Stimulated activated naive CD4-positive, alpha-beta T cell (primary cell): ENCODE results near the gene WBP1L.
"Not testable (repeated sequence)": the region's sequence is repeated elsewhere in the genome, so short reads cannot be mapped to it uniquely, and the experiment has no call there.

ENCODE experiments used
- DNase-seq, 6 experiments: peaks; one replicate each; lab custom pipeline; 2025; lab: John Stamatoyannopoulos, UW

WBP1L gene

GRCh38 chr10:102758933-102759262 is 15.2 kb downstream of the WBP1L start:
- DNase-seq = not testable (repeated sequence)

- no peak for DNase-seq
Measured at GRCh38 chr10:102759497-102760210, 15.9 kb downstream of the WBP1L start.

DNA sequence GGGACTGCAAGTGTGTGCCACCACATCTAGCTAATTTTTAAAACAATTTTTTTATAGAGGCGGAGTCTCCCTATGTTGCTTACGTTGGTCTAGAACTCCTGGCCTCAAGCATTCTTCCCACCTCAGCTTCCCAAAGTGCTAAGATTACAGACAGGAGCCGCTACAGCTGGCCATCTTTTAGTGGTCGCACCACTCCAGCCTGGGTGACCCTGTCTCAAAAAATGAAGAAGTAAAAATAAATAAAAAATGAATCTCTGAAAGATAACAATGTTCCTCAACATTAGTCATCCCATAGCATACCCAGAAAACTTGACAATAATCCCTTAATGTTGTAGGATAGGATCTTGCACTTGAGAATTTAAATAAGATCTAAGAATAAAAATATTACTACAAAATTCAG is 18.2 kb downstream of the WBP1L start:
- DNase-seq = no peak

DNA sequence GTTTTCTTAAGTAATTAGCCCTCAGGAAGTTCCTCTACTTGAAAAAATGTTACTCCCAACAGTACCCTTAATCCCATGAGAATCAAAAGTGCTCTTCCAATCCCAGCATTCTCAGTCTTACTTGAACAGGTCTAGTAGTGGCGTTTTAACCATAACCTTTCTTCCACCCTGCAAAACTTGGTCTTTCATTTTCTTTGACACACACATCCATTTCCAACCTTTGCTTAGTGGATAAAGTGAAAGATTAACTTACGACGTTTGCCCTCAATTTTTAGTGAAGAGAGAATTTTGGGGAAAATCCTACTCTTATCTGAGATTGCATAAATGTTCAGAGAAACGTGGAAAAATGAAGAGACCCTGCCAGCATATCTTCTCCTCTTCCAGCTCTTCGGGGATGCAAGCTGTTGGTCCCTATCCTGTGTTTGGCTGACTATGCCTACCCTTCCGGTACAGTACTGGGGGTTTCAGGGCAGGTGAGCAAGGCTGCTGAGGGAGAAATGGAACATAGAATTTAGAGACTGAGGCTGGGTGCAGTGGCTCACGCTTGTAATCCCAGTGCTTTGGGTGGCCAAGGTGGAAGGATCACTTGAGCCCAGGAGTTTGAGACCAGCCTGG is 18.8 kb downstream of the WBP1L start:
- no peak for DNase-seq

DNA sequence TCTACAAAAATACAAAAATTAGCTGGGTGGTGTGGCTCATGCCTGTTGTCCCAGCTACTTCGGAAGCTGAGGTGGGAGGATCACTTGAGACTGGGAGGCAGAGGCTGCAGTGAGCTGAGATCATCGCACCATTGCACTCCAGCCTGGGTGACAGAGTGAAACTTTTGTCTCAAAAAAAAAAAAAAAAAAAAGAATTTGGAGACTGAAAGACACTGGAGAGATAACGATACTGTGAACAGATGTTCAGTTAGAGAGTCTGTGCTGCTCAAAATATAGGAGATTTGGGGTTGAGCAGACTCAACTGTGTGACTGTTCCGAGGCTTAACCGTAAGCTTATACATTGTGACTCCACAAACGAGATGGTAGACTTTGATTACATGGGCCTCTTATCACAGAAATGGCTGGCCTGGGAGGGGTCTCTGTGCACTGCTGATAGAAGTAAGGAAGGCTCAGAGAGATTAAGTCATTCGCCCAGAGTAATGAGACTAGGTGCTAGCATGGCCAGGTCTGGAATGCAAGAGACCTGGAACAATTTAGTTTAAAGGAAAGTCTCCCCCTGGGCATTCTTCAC is 19.4 kb downstream of the WBP1L start:
- DNase-seq = no peak

- no peak for DNase-seq
Measured at GRCh38 chr10:102764470-102765161, 20.9 kb downstream of the WBP1L start.

GRCh38 chr10:102765336-102765735 is 21.6 kb downstream of the WBP1L start:
- DNase-seq = no peak

DNA sequence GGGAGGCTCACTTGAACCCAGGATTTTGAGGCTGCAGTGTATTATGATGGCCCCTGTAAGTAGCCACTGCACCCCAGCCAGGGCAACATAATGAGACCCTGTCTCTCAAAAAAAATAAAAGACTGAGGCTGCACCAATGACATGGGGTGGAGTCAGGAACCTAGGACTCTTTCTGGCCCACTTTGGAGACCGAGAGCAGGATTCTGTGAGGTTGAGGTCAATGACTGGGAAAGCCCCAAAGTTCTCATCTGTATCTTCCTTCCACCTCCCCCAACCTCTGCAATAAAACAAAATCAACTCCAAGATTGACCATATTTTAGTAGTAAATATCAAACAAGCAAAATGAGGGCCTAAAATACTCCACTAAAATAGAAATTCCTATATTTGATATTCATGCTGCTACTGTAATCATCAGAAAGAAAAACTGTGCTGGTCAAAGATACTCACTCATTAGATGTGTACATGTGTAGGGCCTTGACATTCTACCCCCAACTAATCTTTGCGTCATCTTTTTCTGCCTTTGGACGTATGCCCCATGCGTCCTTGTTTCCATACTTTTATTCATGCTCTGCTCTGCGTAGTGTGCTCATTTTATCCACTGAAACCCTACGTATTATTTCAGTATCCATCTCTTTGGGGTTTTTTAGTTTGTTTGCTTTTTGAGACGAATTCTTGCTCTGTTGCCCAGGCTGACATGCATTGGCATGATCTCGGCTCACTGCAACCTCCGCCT is 23.8 kb downstream of the WBP1L start:
- no peak for DNase-seq

DNA sequence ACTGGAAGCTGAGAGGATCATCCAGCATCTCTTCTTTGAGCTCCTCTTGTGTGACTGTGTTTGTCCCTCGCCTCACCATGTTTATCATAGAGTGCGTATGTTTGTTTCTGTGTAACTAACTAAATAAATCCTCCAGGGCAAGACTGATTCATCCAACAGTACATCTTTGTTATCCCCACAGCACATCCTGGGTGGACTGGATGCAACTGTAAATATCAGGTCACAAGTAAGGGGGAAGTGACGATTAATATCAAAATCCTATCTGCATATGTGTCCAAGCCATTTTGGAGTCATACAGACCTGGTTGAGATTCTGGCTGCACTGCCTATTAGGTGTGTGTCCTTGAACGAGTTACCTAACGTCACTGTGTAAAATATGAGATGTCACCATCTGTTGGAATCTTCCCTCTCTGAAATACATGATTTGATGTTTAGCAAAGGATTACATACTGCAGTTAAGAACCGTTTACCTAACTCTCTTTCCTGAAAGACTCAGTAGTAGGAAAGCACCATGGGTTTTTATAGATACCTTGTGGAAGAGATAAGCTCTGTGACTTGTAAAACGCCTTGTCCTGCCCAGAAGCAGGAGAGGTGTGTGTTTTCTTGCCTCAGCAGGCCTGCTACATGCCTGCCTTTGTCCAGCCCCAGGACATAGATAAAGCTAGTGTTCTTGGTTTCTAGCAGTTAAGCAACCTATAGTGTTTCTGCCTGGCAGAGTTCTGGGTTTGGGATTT is 25.8 kb downstream of the WBP1L start:
- DNase-seq = no peak

DNA sequence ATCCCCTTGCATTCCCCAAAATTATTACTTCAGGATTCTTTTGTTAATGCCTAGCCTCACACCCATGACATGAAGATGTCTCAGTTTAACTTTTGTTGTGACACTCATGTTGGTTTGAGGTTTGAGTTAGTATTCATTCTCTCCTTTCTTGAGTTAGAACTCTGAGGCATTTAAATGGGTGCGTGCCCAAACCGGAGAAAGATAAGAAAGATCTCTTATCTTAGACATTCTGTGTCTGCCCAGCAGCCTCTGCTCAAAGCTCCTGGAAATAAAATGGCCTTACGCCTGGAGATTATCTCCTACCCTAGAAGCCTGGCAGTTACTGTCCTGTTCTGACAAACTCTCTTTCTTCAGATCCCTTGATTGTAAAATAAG is 26.3 kb downstream of the WBP1L start:
- no peak for DNase-seq

DNA sequence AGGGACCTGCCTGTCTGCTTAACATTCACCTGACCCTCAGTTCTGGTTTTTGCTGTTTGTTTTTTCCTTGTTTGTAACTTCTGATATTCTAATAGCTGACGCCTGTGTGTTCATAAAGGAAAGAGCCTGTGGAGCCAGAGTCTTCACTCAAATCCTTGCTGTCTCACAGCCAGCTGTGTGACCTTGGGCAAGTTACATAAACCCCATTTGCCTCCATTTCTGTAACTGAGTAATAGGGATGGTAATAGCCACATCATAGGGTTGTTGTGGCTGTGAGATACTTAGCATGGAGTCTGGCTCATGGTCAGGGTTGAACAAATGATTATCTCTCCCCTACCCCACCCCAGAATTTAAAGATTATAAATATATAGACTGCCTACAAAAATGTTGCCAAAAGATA is 27.0 kb downstream of the WBP1L start:
- no peak for DNase-seq

GRCh38 chr10:102773320-102773719 is 29.6 kb downstream of the WBP1L start:
- DNase-seq = no peak

DNA sequence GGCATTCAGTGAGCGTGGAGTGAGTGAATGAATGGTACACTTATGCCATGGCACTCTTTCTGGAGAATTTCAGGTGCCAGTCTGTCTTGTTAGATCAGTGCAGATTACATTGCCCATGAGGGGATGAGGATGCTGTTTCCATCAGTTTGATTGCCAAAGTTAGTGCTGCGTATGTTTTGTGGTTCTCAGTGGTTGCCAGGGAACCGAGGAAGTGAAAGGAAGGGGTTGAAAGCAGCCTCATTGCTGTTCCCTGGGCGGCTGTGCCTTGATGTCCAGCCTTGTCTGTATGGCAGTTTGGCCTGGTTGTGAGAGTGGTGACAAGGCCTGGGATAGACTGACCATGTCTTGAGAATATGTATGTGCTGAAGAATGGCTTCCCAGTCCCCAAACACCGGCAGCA is 30.2 kb downstream of the WBP1L start:
- DNase-seq = peak in 5 of 6 experiments; percentile 8 to 39 (median 26)

DNA sequence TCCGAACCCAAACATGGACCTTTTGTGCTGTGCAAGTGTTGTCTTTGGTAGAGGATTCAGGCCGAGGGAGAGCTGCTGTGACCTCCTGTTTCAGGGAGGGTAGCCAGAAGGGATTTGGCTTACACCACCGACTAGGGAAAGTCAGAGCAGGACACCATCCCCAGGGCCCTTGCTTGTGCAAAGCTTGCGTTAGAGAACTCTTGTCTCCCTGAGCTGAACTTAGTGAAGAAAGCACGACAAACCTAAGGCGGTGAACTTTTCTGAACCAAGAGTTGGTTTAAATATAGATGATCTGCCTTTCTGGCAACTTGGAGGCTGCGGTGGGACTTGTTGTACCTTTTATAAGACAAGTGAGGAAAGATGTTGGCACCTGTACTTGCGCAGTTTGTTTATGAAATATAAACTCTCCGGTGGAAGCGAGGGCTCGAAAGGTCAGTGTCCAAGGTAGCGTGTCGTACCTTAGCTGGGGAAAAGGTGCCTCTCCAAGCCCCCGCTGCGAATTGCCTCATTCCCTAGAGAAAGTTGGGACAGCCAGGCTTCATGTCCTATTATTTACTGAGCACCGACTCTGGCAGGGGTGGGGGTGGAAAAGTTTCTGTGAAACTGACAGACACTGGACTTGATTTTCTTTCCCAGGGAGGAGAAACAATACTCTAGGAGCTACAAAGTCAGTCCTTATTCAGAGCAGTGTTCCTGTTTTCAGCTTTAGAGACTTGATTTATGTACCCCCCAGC is 31.6 kb downstream of the WBP1L start:
- no peak for DNase-seq

DNA sequence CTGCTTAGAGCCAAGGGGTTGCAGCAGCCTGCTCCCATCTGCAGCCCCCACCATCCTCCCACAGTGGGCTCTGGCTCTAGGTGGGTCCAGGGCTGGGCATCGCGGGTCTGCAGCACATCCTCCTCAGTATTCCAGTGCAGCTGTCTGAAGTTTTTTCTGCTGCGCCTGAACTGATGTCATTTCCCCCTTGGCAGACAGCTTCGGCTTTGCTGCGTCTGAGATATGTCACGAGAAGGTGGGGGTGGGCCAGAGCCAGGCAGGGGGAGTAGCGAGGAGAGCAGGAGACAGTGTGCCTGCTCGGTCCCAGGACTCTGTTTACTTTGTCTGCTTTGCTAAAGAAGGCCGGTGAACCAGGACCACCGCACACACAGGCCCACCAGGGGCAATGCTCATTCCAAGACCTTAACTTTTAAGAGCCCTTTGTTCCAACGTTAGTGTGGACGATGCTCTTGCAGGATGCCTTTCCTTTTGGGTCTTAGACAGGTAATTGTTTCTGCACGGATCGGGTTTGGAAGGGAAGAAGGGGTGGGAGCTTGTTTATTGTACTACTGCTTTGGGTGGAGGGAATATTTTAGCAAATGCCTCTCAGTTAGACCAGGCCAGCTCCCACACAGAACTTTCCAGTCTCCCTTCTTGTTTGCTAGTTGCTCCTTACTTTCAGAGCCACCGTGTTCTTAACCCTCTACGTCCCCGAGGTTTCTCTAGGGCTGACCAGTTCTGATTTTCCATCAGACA is 32.4 kb downstream of the WBP1L start:
- peak; percentile 29 to 58 (median 35) for DNase-seq

DNA sequence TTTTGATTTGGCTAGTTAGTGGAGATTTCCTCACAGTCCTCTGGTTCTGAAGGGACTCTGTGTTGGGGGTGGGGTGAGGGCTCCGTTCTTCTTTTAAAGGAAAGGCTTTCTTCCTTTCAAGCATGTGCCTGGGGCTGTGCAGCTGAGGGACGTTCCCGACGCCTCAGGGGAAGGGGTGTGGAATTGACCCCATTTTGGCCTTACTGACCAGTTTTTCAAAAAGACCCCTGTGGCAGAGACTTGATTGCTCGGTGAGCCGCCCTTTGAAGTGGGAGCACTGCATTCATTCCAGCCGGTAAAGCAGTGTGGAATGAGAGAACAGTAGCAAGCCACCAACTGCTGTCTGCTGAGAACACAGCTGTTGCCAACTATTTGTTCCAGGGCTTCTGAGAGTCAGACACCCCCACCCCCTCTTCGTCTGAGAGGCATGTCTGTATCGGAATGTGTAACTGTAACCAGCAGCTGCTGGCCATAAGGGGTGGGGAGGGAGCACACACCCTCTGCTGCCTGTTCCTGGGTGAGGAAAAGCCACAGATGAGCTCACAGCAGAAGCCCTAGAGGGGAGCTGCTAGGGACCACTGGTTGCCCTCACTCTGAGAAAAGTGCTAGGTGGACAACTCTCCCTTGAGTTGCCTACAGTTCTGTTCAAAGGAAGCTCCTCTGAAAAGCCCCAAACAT is 33.2 kb downstream of the WBP1L start:
- DNase-seq = no peak

- DNase-seq = no peak
Measured at GRCh38 chr10:102777711-102778453, 34.1 kb downstream of the WBP1L start.

- DNase-seq = no peak
Measured at GRCh38 chr10:102778781-102779180, 35.0 kb downstream of the WBP1L start.
